Left lobe of liver (tissue), 2 donors: ENCODE data around the gene FYN. TPM values are rescaled to one million over a fixed set of nuclear protein-coding genes. Genes with fewer than 3 reads are reported as not detected.

ENCODE experiments used
- ATAC-seq: fragments of 200-7000 bp; cut with Tn5 transposase; one replicate; pipeline ENCODE4 v1.9.1; 2020; ENCODE audit warnings: mild to moderate bottlenecking, moderate library complexity
- DNase-seq: peaks from one replicate; pipeline ENCODE4 v3.0.0-alpha.2; 2020; ENCODE audit warnings: low spot score
- total RNA-seq: library from RNA; stranded (reverse); gene quantifications from one replicate; pipeline ENCODE4 v1.2.1, GENCODE V29; 2021
- donor health status: DM: no; HTN: no; CAD: no; lungs with moderate emphysema.
- donor health status: DM: no; HTN: yes; CAD: no.

The FYN gene
- total RNA-seq, 1 donor from 2014 or later: 30.0 TPM

DNA sequence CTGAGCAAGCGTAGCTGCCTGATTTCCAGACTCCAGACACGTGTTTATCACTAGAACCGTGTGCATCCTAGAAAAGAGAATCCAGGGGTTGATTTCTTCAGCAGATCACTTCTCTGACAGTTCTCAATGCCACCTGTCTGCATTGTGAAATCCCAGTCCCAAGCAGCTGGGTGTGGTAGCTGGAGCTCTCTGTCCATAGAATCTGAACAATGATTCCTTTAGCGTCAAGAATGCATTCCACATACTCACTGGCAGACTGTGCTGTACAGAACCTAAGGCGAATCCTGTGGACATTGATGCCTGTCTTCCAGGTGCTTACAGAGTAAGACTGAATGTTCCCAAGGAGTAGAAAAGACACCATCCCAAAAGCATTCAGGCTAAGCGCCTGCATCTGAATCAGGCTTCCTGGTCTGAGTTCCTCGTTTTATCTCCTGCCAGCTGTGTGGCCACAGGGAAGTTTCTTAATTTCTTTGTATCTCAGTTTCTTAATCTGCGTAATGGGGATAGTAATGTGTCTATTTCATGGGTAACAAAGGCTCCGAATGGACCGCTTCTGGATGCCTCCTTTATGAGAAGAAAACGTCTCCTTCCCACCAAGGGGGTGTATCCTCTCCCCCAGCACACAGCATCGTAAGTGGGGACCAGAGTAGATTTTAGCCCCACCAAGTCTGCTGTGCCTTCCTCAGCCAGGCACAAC lies 257.2 kb downstream of the FYN start:
- no peak for ATAC-seq
- DNase-seq: no peak

DNA sequence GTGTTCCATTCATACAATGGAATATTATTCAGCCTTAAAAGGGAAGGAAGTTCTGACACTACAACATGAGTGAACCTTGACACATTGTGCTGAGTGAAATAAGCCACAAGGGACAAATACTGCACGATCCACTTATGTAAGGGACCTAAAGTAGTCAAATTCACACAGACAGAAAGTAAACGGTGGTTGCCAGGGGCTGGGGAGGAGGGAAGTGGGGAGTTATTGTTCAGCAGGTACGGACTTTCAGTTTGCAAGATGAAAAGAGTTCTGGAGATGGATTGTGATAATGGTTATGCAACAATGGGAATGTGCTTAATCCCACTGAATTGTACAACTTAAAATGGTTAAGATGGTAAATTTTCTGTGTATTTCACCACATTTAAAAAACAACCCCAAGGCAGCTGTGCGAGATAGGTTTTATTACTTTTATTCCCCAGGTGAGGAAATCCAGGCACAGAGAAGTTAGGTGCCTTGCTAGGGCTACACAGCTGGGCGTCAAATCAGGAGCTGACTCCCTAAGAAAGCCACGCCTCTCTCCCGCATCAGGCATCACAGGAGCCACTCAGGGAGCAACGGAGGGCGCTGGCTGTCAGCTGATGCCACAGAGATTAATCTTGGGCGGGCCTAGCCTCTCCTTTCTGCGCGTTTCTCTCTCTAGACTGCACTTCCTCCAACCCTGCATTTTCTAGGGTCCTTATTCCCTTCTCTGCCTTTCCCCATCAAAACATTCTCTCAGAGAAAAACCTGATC lies 258.2 kb downstream of the FYN start:
- DNase-seq (no peak), ATAC-seq (no peak)

DNA sequence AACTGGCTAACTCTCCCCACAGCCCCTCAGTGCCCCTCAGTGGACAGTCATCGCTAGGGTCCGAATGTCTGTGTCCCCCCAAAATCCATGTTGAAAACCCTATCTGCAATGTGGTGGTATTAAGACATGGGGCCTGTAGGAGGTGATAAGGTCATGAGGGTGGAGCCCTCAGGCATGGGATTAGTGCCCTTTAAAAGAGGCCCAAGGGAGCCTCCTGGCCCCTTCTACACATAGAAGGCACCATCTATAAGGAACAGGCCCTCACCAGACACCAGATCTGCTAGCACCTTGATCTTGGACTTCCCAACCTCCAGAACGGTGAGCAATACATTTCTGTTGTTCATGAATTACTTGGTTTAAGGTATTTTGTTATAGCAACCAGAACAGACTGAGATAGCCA lies 260.9 kb downstream of the FYN start:
- ATAC-seq: no peak
- DNase-seq: no peak

DNA sequence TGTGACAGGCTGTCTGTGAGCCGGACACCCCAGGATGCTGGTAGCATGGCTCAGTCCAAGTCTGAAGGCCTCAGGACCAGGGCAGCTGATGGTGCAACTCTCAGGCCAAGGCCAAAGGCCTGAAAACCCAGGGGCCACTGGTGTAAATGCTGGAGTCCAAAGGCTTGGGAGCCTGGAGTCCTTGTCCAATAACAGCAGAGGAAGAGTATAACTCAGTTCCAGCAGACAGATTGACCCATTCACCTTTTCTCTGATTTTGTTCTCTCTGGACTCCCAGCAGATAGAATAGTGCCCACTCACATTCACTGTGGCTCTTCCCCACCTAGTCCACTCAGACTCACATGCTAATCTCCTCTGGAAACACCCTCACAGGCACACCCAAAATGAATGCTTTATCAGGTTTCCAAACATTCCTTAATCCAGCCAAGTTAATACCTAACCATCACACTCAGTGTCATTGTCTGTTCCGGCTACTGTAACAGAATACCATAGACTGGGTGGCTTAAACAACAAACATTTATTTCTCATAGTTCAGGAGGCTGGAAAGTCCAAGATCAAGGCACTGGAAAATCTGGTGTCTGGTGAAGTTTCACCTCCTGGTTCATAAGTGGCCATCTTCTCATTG lies 262.6 kb downstream of the FYN start:
- peak; percentile 87 for DNase-seq

More for the DNA sequence above, 262.6 kb downstream of the FYN start:
- peak; percentile 86 for ATAC-seq

Other genes starting within 250 kb of the FYN start
- not detected for gene CCN6, start 180.7 kb upstream of the FYN start, total RNA-seq
- 31.9 TPM for gene TUBE1, start 214.0 kb upstream of the FYN start, total RNA-seq
- 13.6 TPM for gene FAM229B, start 214.1 kb upstream of the FYN start, total RNA-seq